Nephron progenitor cell (in vitro differentiated cells): ENCODE results near the gene CDCP2.

Source experiments
- DNase-seq: peaks from one replicate; pipeline ENCODE4 v3.0.0; 2021
- H3K27ac Mint-ChIP-seq: 2 replicates; pipeline ENCODE4 v1.8.0; 2021; ENCODE audit warnings: mild to moderate bottlenecking, moderate library complexity, mixed read lengths
- H3K27me3 Mint-ChIP-seq: 2 replicates; pipeline ENCODE4 v1.8.0; 2021; ENCODE audit warnings: mild to moderate bottlenecking, low read depth, mixed read lengths; ENCODE audit not compliant: poor library complexity
- H3K36me3 Mint-ChIP-seq: 2 replicates; pipeline ENCODE4 v1.8.0; 2021; ENCODE audit warnings: low read depth, mixed read lengths
- H3K4me1 Mint-ChIP-seq: 2 replicates; pipeline ENCODE4 v1.8.0; 2021; ENCODE audit warnings: mixed read lengths
- H3K4me3 Mint-ChIP-seq: 2 replicates; pipeline ENCODE4 v1.8.0; 2021; ENCODE audit warnings: mild to moderate bottlenecking, moderate library complexity, mixed read lengths
- H3K9me3 Mint-ChIP-seq: 2 replicates; pipeline ENCODE4 v1.8.0; 2021; ENCODE audit warnings: mild to moderate bottlenecking, moderate library complexity, mixed read lengths
- TF ChIP-seq, protein P1 (sequence below): fragments of 200-600 bp; sonication (generic); IDR thresholded peaks from 2 replicates; pipeline ENCODE4 v1.5.0; 2021; ENCODE audit warnings: antibody characterized with exemption

Gene CDCP2

DNA sequence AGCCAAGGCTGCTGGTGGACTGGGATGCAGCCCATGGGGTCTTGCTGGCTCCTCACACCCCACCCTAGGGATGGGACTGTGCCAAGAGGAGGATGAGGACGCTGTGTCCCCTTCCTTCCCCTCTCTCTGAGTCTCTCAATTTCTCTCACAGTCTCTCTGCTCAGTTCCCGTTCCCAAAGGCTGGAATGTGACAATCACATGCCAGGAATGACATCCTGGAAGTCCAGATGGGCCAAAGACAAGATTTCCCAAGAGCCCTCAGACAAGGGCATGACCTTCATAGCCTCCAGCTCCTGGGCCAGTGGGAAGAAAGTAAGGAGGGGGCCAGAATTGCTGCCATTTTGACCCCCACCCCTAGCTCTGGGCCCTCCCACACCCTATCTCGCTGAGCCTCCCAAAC is 7.6 kb upstream of the CDCP2 start:
- Mint-ChIP-seq H3K36me3 (no peaks in the 10 kb centered on the region), H3K4me3 (no peak overlapping the region), H3K9me3 (no peaks in the 10 kb centered on the region), H3K27me3 (peaks cover 7% of the 10 kb centered on the region), H3K27ac (no peak overlapping the region), H3K4me1 (peaks cover 5% of the 10 kb centered on the region)
- no peak for DNase-seq
- TF ChIP-seq, protein P1, sequence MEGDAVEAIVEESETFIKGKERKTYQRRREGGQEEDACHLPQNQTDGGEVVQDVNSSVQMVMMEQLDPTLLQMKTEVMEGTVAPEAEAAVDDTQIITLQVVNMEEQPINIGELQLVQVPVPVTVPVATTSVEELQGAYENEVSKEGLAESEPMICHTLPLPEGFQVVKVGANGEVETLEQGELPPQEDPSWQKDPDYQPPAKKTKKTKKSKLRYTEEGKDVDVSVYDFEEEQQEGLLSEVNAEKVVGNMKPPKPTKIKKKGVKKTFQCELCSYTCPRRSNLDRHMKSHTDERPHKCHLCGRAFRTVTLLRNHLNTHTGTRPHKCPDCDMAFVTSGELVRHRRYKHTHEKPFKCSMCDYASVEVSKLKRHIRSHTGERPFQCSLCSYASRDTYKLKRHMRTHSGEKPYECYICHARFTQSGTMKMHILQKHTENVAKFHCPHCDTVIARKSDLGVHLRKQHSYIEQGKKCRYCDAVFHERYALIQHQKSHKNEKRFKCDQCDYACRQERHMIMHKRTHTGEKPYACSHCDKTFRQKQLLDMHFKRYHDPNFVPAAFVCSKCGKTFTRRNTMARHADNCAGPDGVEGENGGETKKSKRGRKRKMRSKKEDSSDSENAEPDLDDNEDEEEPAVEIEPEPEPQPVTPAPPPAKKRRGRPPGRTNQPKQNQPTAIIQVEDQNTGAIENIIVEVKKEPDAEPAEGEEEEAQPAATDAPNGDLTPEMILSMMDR, result no peak

DNA sequence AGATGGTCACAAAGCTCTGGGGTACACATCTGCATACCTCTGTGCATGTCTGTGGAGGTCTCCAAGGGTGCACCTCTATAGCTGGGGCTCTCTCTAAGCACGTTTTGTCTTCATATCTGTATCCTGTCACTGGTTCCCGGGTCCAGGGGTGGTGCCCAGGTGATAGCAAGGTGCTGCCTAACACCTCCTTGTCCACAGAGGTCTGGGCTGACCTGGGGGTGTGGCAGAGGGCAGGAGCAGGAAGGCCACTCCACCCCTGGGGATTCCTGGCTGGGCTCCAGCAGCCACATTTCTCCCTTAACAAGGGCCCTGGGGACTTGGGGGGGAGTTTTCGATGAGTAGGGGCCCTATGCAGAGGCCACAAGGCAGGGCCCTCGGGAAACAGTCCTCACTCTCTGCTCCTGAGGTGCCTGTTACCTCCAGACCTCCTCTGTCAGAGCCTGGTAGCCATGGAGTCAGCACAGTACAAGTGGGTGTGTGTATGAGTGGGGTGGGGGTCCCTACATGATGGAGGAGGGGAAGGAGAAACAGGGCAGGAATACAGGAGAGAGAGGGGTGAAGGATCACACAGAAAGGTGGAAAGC is 7.0 kb upstream of the CDCP2 start:
- Mint-ChIP-seq H3K4me3 (no peak overlapping the region), H3K27ac (no peak overlapping the region), H3K4me1 (peaks cover 5% of the 10 kb centered on the region), H3K9me3 (no peaks in the 10 kb centered on the region), H3K36me3 (no peaks in the 10 kb centered on the region), H3K27me3 (peaks cover 9% of the 10 kb centered on the region)
- no peak for DNase-seq
- TF ChIP-seq, protein P1, result no peak

DNA sequence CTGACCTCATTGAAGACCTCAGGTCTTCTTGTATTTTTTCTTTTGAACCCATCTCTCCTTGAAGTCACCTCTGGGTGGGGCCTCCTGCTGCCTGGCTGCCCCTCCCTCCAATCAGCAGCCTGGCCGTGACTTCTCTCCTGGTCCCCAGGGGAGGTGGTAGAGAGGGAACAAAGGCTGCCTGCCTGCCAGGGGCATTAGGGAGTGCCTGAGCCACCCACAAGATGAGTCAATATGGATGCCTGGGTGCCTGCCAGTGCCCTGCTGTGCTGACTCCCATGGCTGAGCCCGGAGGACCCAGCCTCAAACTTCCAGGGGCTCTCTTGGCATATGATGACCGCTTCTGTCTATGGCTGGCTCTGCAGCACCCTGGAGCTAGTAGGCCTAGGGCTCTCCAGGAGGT is 5.3 kb upstream of the CDCP2 start:
- DNase-seq, result no peak
- no peak overlapping the region for H3K4me3 Mint-ChIP-seq
- peaks cover 11% of the 10 kb centered on the region for H3K27me3 Mint-ChIP-seq
- H3K9me3 Mint-ChIP-seq, result no peaks in the 10 kb centered on the region
- TF ChIP-seq, protein P1, result no peak
- H3K4me1 Mint-ChIP-seq, result peaks cover 17% of the 10 kb centered on the region
- no peak overlapping the region for H3K27ac Mint-ChIP-seq
- no peaks in the 10 kb centered on the region for H3K36me3 Mint-ChIP-seq

DNA sequence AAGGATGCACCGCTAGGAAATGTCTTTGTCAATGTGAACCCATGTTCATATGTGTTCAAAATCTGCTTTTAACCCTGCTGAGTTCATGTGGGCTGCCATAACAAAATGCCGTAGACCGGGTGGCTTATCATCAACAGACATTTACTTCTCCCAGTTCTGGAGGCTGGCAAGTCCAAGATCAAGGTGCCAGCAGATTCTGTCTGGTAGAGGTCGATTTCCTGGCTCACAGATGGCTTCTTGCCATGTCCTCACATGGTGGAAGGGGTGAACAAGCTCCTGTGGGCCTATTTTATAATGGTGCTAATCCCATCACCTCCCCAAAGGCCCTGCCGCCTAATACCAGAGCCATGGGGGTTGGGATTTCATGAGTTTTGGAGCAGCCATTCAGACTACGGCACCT is 4.6 kb upstream of the CDCP2 start:
- Mint-ChIP-seq H3K27ac (no peak overlapping the region), H3K27me3 (peaks cover 11% of the 10 kb centered on the region), H3K4me1 (peaks cover 22% of the 10 kb centered on the region), H3K9me3 (no peaks in the 10 kb centered on the region), H3K36me3 (no peaks in the 10 kb centered on the region), H3K4me3 (no peak overlapping the region)
- DNase-seq, result no peak
- TF ChIP-seq, protein P1, result no peak

DNA sequence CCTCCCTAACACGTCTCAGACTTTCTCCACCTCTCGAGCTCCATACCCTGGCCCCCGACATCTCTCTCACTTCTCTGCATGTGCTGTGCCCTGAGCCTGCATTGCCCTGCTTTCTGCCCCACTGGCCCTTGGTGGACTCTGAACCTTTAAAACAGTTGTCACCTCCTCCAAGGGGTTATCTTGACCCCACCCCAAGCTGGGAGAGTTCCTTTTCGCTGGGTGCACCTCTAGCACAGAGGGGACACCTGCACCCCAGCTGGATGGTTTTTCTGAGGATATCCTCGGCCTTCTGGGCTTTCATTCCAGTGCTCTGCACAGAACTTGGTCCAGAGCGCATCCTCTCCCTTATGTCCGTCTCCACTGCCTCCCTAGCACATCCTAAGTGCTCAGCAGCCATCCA is 4.2 kb upstream of the CDCP2 start:
- Mint-ChIP-seq H3K4me1 (peaks cover 22% of the 10 kb centered on the region), H3K36me3 (no peaks in the 10 kb centered on the region), H3K9me3 (no peaks in the 10 kb centered on the region), H3K27me3 (peaks cover 11% of the 10 kb centered on the region), H3K27ac (no peak overlapping the region), H3K4me3 (no peak overlapping the region)
- DNase-seq, result no peak
- TF ChIP-seq, protein P1, result no peak

DNA sequence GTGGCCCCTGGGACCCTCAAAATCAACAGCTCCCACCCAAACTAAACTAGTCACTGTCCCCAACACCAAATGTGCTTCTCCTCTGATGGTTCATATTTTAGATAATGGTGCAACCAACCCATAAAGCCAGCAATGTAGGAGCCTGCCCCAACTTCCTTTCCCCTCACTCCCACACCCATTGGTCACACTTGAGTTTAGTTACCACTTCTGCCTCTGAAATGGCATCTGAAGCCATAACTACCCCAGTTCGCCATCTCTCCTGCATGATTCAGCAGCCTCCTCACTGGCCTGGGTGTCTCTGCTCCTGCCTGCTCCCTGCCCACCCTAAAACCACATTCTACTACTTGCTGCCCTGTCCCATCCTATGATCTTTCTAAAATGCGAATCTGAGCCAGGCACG is 3.4 kb upstream of the CDCP2 start:
- Mint-ChIP-seq H3K9me3 (no peaks in the 10 kb centered on the region), H3K36me3 (no peaks in the 10 kb centered on the region)

More for the DNA sequence above, 3.4 kb upstream of the CDCP2 start:
- peaks cover 22% of the 10 kb centered on the region for H3K4me1 Mint-ChIP-seq
- no peak for DNase-seq
- TF ChIP-seq, protein P1, result no peak
- no peak overlapping the region for H3K27ac Mint-ChIP-seq
- H3K4me3 Mint-ChIP-seq, result no peak overlapping the region
- H3K27me3 Mint-ChIP-seq, result peaks cover 11% of the 10 kb centered on the region
